ENCODE results near the gene SCUBE1.

GRCh38 chr22:43180670-43181069, 162.5 kb downstream of the SCUBE1 start:
- TF ChIP-seq POLR2A (IDR thresholded peaks at IDR 0.05) (no peak), CTCF (IDR thresholded peaks at IDR 0.05) (no peak)

Measured in thyroid gland (tissue), 4 donors.